HG02610 (cell line): ENCODE measurements around the gene FBXL15.

Source experiments
- ATAC-seq: cut with Tn5 transposase; IDR thresholded peaks from one replicate; pipeline ENCODE4 v1.9.1; 2021; ENCODE audit warnings: mild to moderate bottlenecking, moderate library complexity; ENCODE audit not compliant: unreplicated experiment

FBXL15 gene

GRCh38 chr10:102420714-102421506 lies at the start of gene FBXL15:
Gene FBXL15 (plus strand): TSS chr10:102420836. CDS start chr10:102421130, 294 bp downstream.
- peak; percentile 67 for ATAC-seq

GRCh38 chr10:102371295-102371694 lies 49.3 kb upstream of the FBXL15 start:
- ATAC-seq: no peak

GRCh38 chr10:102375250-102375649 lies 45.4 kb upstream of the FBXL15 start:
- no peak for ATAC-seq

- no peak for ATAC-seq
These were observed 44.8 kb upstream of the FBXL15 start for GRCh38 chr10:102375867-102376266.

- ATAC-seq: no peak
These were observed 43.7 kb upstream of the FBXL15 start for GRCh38 chr10:102376901-102377300.

GRCh38 chr10:102379383-102379782 lies 41.3 kb upstream of the FBXL15 start:
- ATAC-seq: no peak

- ATAC-seq: no peak
These were observed 38.7 kb upstream of the FBXL15 start for GRCh38 chr10:102381983-102382382.

- no peak for ATAC-seq
These were observed 37.8 kb upstream of the FBXL15 start for GRCh38 chr10:102382871-102383270.

GRCh38 chr10:102384053-102384452 lies 36.6 kb upstream of the FBXL15 start:
- no peak for ATAC-seq

GRCh38 chr10:102384606-102385429 lies 35.8 kb upstream of the FBXL15 start:
- ATAC-seq: no peak

GRCh38 chr10:102389894-102390293 lies 30.7 kb upstream of the FBXL15 start:
- no peak for ATAC-seq

GRCh38 chr10:102392306-102392705 lies 28.3 kb upstream of the FBXL15 start:
- no peak for ATAC-seq

GRCh38 chr10:102393411-102394078 lies 27.1 kb upstream of the FBXL15 start:
- no peak for ATAC-seq

GRCh38 chr10:102394079-102394800 lies 26.4 kb upstream of the FBXL15 start:
- ATAC-seq: peak; percentile 78

GRCh38 chr10:102394801-102395399 lies 25.7 kb upstream of the FBXL15 start:
- ATAC-seq: peak; percentile 15

- ATAC-seq: peak; percentile 33
These were observed 25.0 kb upstream of the FBXL15 start, which contains the start of gene NFKB2 for GRCh38 chr10:102395400-102396316. Gene NFKB2 (plus strand): TSS chr10:102395705. CDS start chr10:102395960, 255 bp downstream.

- ATAC-seq: no peak
These were observed 24.4 kb upstream of the FBXL15 start for GRCh38 chr10:102396317-102396650.

- ATAC-seq: no peak
These were observed 23.9 kb upstream of the FBXL15 start for GRCh38 chr10:102396730-102397151.
